IMR-90 (cell line): ENCODE data around the gene SVEP1. TPM values are rescaled to one million over a fixed set of nuclear protein-coding genes. Genes with fewer than 3 reads are reported as not detected.

ENCODE experiments used
- ATAC-seq: fragments of 200-7000 bp; cut with Tn5 transposase; 2 replicates; pipeline ENCODE4 v1.9.1; 2020; ENCODE audit warnings: low read depth, mild to moderate bottlenecking, moderate library complexity
- BruUV-seq: library from RNA; stranded (reverse); fragments of 400-500 nt; replicated peaks from 2 replicates; lab custom pipeline; 2021; lab: Mats Ljungman, UMichigan
- CTCF ChIA-PET: fragments of 300-600 bp; formaldehyde crosslinking; extraction: SDS; loops from one replicate; lab custom pipeline; 2021; ENCODE audit warnings: antibody characterized with exemption; lab: Yijun Ruan, JAX
- POLR2A ChIA-PET: fragments of 300-600 bp; sonication (Branson Sonifier 250); formaldehyde crosslinking; loops from one replicate; lab custom pipeline; 2022; ENCODE audit warnings: antibody characterized with exemption; ENCODE audit not compliant: unreplicated experiment; lab: Charles Lee
- DNase-seq: peaks from one replicate; pipeline ENCODE4 v3.0.0; 2013
- H2AFZ ChIP-seq: replicated peaks from 2 replicates; pipeline ENCODE3; 2013; ENCODE audit warnings: low read length, mild to moderate bottlenecking; ENCODE audit not compliant: poor library complexity
- H2AK5ac ChIP-seq: 2 replicates; pipeline ENCODE4 v1.6.1; 2013; ENCODE audit warnings: low read depth, low read length, inconsistent platforms
- H2AK9ac ChIP-seq: replicated peaks from 2 replicates; pipeline ENCODE3; 2013; ENCODE audit warnings: mild to moderate bottlenecking, low read depth, low read length, moderate library complexity; ENCODE audit not compliant: poor library complexity
- H2BK120ac ChIP-seq: 2 replicates; pipeline ENCODE4 v1.6.1; 2013; ENCODE audit warnings: low read depth, low read length, inconsistent platforms
- H2BK15ac ChIP-seq: 3 replicates; pipeline ENCODE4 v1.6.1; 2013; ENCODE audit warnings: low read depth, low read length, inconsistent platforms
- H2BK20ac ChIP-seq: 2 replicates; pipeline ENCODE4 v1.6.1; 2013; ENCODE audit warnings: low read depth, mild to moderate bottlenecking, inconsistent platforms, low read length, moderate library complexity
- H2BK5ac ChIP-seq: 2 replicates; pipeline ENCODE4 v1.6.1; 2013; ENCODE audit warnings: mild to moderate bottlenecking, low read depth, low read length, inconsistent platforms; ENCODE audit not compliant: poor library complexity, severe bottlenecking
- H3K14ac ChIP-seq: replicated peaks from 2 replicates; pipeline ENCODE4 v1.6.1; 2013; ENCODE audit warnings: low read depth, low read length, inconsistent platforms
- H3K18ac ChIP-seq: 2 replicates; pipeline ENCODE4 v1.6.1; 2013; ENCODE audit warnings: low read depth, low read length, control low read depth
- H3K23ac ChIP-seq: 2 replicates; pipeline ENCODE4 v1.6.1; 2013; ENCODE audit warnings: low read depth, low read length, inconsistent platforms
- H3K27ac ChIP-seq: 2 replicates; pipeline ENCODE4 v1.5.1; 2013; ENCODE audit warnings: mild to moderate bottlenecking, control low read depth, low read length; ENCODE audit not compliant: insufficient read depth
- H3K27me3 ChIP-seq: 2 replicates; pipeline ENCODE4 v1.6.1; 2013; ENCODE audit warnings: low read length; ENCODE audit not compliant: control insufficient read depth, insufficient read depth
- H3K36me3 ChIP-seq: 2 replicates; pipeline ENCODE4 v1.6.1; 2013; ENCODE audit warnings: low read length, mixed read lengths; ENCODE audit not compliant: control insufficient read depth, insufficient read depth
- H3K4ac ChIP-seq: 2 replicates; pipeline ENCODE4 v1.6.1; 2013; ENCODE audit warnings: low read depth, low read length, inconsistent platforms
- H3K4me1 ChIP-seq: 2 replicates; pipeline ENCODE4 v1.6.1; 2013; ENCODE audit warnings: low read length, mixed read lengths; ENCODE audit not compliant: control insufficient read depth, insufficient read depth
- H3K4me2 ChIP-seq: 2 replicates; pipeline ENCODE4 v1.6.1; 2013; ENCODE audit warnings: low read depth, mild to moderate bottlenecking, control low read depth, low read length, moderate library complexity
- H3K4me3 ChIP-seq: 2 replicates; pipeline ENCODE4 v1.5.1; 2013; ENCODE audit warnings: low read depth, mild to moderate bottlenecking, control low read depth, low read length, moderate library complexity; ENCODE audit not compliant: insufficient read depth
- H3K56ac ChIP-seq: 2 replicates; pipeline ENCODE4 v1.6.1; 2013; ENCODE audit warnings: low read length, inconsistent platforms; ENCODE audit not compliant: insufficient read depth; ENCODE audit errors: extremely low read depth
- H3K79me1 ChIP-seq, 2 experiments: 2 replicates each; pipeline ENCODE4 v1.6.1; 2013; ENCODE audit warnings: low read length in 2 of 2, inconsistent platforms in 1 of 2, low read depth in 1 of 2
- H3K9ac ChIP-seq: 2 replicates; pipeline ENCODE4 v1.6.1; 2013; ENCODE audit warnings: low read depth, low read length, control low read depth
- H3K9me1 ChIP-seq: 2 replicates; pipeline ENCODE4 v1.6.1; 2013; ENCODE audit warnings: low read length, inconsistent platforms; ENCODE audit not compliant: insufficient read depth
- H3K9me3 ChIP-seq: 2 replicates; pipeline ENCODE4 v1.6.1; 2013; ENCODE audit warnings: low read length; ENCODE audit not compliant: control insufficient read depth, insufficient read depth
- H4K20me1 ChIP-seq: 2 replicates; pipeline ENCODE4 v1.6.1; 2013; ENCODE audit warnings: low read length, inconsistent platforms; ENCODE audit not compliant: insufficient read depth
- H4K5ac ChIP-seq: 2 replicates; pipeline ENCODE4 v1.6.1; 2013; ENCODE audit warnings: mild to moderate bottlenecking, low read depth, low read length, control low read depth
- H4K8ac ChIP-seq, 2 experiments: 2 replicates each; pipeline ENCODE4 v1.6.1; 2013; ENCODE audit warnings: low read depth in 2 of 2, low read length in 2 of 2, control low read depth in 1 of 2, inconsistent platforms in 1 of 2
- H4K91ac ChIP-seq: 2 replicates; pipeline ENCODE4 v1.6.1; 2013; ENCODE audit warnings: low read depth, low read length, inconsistent platforms; ENCODE audit not compliant: insufficient read depth
- BHLHE40 ChIP-seq: fragments of 150-350 bp; IDR thresholded peaks from 2 replicates; pipeline ENCODE4 v1.6.1; 2016; ENCODE audit warnings: mild to moderate bottlenecking, low read depth, low read length
- CHD1 ChIP-seq: IDR thresholded peaks from 2 replicates; pipeline ENCODE4 v1.6.1; 2012; ENCODE audit warnings: low read depth, low read length, improper control_type of control experiment
- MAZ ChIP-seq: IDR thresholded peaks from 2 replicates; pipeline ENCODE4 v1.6.1; 2012; ENCODE audit warnings: low read depth, mild to moderate bottlenecking, low read length, improper control_type of control experiment, moderate library complexity, borderline replicate concordance
- MXI1 ChIP-seq: IDR thresholded peaks from 2 replicates; pipeline ENCODE4 v1.6.1; 2012; ENCODE audit warnings: low read depth, mild to moderate bottlenecking, low read length, moderate library complexity, borderline replicate concordance
- POLR2A ChIP-seq: IDR thresholded peaks from 2 replicates; pipeline ENCODE4 v1.6.1; 2012; ENCODE audit warnings: mild to moderate bottlenecking, low read depth, low read length
- RAD21 ChIP-seq: IDR thresholded peaks from 2 replicates; pipeline ENCODE4 v1.6.1; 2012; ENCODE audit warnings: low read length, improper control_type of control experiment
- RFX5 ChIP-seq: IDR thresholded peaks from 2 replicates; pipeline ENCODE4 v1.8.0; 2012; ENCODE audit warnings: low read depth, mild to moderate bottlenecking, low read length, moderate library complexity
- WGBS, 2 experiments: methylation state at CpG; one replicate each; pipeline versions ENCODE4 v1.1.5 to v1.1.7; 2013; ENCODE audit warnings: missing lambda C conversion rate in 2 of 2; ENCODE audit not compliant: insufficient read length in 1 of 2; ENCODE audit errors: extremely low coverage in 2 of 2; 5-methylcytosine and 5-hydroxymethylcytosine counted together
- dilution Hi-C: fragments of 300-500 bp; cut with HindIII; formaldehyde crosslinking; loops from one replicate; pipeline ENCODE4 v1.14.3; 2018; ENCODE audit warnings: low sequenced_read_pairs; ENCODE audit not compliant: unreplicated experiment
- in situ Hi-C: fragments of 300-500 bp; cut with MboI; formaldehyde crosslinking; loops from 3 replicates; pipeline ENCODE4 v1.14.3; 2019; ENCODE audit warnings: low sequenced_read_pairs, inconsistent platforms, mixed read lengths
- intact Hi-C: fragments of 100-400 bp; cut with micrococcal nuclease; formaldehyde crosslinking; loops from 2 replicates; pipeline ENCODE4 v1.10.0; 2022
- polyA plus RNA-seq, 3 experiments: library from polyadenylated mRNA; depleted of rRNA; stranded (reverse); fragments of >200 nt; gene quantifications; 2 replicates each; pipeline ENCODE4 v1.2.3, GENCODE V29; 2012; ENCODE audit warnings: low replicate concordance in 1 of 3
- total RNA-seq: library from RNA; depleted of rRNA; stranded (reverse); fragments of >200 nt; gene quantifications from 2 replicates; pipeline ENCODE4 v1.2.3, GENCODE V29; 2012
- TF ChIP-seq, protein P1 (sequence below): fragments of 150-350 bp; IDR thresholded peaks from 2 replicates; pipeline ENCODE4 v1.6.1; 2016; ENCODE audit warnings: low read depth, mild to moderate bottlenecking, low read length, moderate library complexity, borderline replicate concordance
- TF ChIP-seq, protein P2 (sequence below): fragments of 150-350 bp; IDR thresholded peaks from 2 replicates; pipeline ENCODE4 v1.6.1; 2017; ENCODE audit warnings: mild to moderate bottlenecking, antibody characterized with exemption, low read length, low read depth
- TF ChIP-seq, protein P3 (sequence below): conservative IDR thresholded peaks from 2 replicates; pipeline ENCODE4 v1.5.1; 2012; ENCODE audit warnings: mild to moderate bottlenecking, low read depth, low read length, improper control_type of control experiment

SVEP1 gene
- total and polyA plus RNA-seq, 2 of the 4 experiments (the other 2 are of a cell fraction) = 4.8 to 16.7 TPM

DNA sequence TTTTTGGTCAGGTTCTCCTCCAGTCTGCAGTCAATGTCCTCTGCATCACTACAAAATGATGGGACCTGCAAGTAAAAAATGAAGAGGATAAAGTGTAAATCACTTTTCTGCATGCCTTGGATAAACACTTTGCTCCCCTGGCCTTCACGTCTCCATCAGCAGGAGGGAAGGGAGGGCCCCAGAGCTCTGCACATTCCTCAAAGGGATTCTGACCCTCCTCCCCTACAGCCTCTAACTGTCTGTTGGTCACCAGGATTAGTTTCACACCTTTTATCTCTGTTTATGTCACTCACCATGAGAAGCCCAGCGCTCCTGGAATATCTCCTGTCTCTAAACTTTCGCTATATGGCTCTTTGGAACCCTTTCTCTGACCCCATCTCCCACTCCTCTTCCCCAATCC lies 103.3 kb downstream of the SVEP1 start:
- H3K4me1 ChIP-seq = no peaks in the 10 kb centered on the region
- H3K36me3 ChIP-seq = peaks cover 22% of the 10 kb centered on the region
- no peak overlapping the region for H2BK20ac ChIP-seq
- ChIA-PET CTCF (no interaction called here), POLR2A (no interaction called here)
- no peak overlapping the region for H3K27ac ChIP-seq
- TF ChIP-seq RAD21 (no peak), MAZ (no peak), RFX5 (no peak), BHLHE40 (no peak), CHD1 (no peak), POLR2A (no peak), MXI1 (no peak)
- TF ChIP-seq, protein P1, sequence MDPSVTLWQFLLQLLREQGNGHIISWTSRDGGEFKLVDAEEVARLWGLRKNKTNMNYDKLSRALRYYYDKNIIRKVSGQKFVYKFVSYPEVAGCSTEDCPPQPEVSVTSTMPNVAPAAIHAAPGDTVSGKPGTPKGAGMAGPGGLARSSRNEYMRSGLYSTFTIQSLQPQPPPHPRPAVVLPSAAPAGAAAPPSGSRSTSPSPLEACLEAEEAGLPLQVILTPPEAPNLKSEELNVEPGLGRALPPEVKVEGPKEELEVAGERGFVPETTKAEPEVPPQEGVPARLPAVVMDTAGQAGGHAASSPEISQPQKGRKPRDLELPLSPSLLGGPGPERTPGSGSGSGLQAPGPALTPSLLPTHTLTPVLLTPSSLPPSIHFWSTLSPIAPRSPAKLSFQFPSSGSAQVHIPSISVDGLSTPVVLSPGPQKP = no peak
- TF ChIP-seq, protein P2, sequence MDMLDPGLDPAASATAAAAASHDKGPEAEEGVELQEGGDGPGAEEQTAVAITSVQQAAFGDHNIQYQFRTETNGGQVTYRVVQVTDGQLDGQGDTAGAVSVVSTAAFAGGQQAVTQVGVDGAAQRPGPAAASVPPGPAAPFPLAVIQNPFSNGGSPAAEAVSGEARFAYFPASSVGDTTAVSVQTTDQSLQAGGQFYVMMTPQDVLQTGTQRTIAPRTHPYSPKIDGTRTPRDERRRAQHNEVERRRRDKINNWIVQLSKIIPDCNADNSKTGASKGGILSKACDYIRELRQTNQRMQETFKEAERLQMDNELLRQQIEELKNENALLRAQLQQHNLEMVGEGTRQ = no peak
- TF ChIP-seq, protein P3, sequence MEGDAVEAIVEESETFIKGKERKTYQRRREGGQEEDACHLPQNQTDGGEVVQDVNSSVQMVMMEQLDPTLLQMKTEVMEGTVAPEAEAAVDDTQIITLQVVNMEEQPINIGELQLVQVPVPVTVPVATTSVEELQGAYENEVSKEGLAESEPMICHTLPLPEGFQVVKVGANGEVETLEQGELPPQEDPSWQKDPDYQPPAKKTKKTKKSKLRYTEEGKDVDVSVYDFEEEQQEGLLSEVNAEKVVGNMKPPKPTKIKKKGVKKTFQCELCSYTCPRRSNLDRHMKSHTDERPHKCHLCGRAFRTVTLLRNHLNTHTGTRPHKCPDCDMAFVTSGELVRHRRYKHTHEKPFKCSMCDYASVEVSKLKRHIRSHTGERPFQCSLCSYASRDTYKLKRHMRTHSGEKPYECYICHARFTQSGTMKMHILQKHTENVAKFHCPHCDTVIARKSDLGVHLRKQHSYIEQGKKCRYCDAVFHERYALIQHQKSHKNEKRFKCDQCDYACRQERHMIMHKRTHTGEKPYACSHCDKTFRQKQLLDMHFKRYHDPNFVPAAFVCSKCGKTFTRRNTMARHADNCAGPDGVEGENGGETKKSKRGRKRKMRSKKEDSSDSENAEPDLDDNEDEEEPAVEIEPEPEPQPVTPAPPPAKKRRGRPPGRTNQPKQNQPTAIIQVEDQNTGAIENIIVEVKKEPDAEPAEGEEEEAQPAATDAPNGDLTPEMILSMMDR = no peak
- no peak overlapping the region for H4K8ac ChIP-seq
- ATAC-seq = no peak
- no peak overlapping the region for H3K18ac ChIP-seq
- no peak overlapping the region for H2AK9ac ChIP-seq
- H3K9ac ChIP-seq = no peak overlapping the region
- H2AFZ ChIP-seq = no peak overlapping the region
- no peak overlapping the region for H2AK5ac ChIP-seq
- dilution Hi-C loops = no loop called here
- 83% methylated on average over 1 of the region's 3 CpGs; no CpG with 5 or more reads in 1 of the 2 experiments for WGBS, 2 experiments
- H2BK15ac ChIP-seq = no peak overlapping the region
- no peak overlapping the region for H4K5ac ChIP-seq
- H3K27me3 ChIP-seq = no peaks in the 10 kb centered on the region
- BruUV-seq = no TSS peak
- no peak overlapping the region for H2BK120ac ChIP-seq
- no peak overlapping the region for H2BK5ac ChIP-seq
- no peak overlapping the region for H3K4ac ChIP-seq
- no peaks in the 10 kb centered on the region for H3K9me3 ChIP-seq
- H3K9me1 ChIP-seq = no peaks in the 10 kb centered on the region
- no peaks in the 10 kb centered on the region for H3K79me1 ChIP-seq
- no peak overlapping the region for H3K56ac ChIP-seq
- no peak overlapping the region for H3K23ac ChIP-seq
- no peak overlapping the region for H4K91ac ChIP-seq
- DNase-seq = no peak
- H3K4me3 ChIP-seq = no peak overlapping the region
- in situ Hi-C loops = no loop called here
- no peak overlapping the region for H3K14ac ChIP-seq
- intact Hi-C loops = no loop called here
- H4K20me1 ChIP-seq = no peaks in the 10 kb centered on the region
- H3K4me2 ChIP-seq = no peak overlapping the region
